Astrocyte of the cerebellum (primary cell): ENCODE measurements around the gene TRAM2.

Source experiments
- DNase-seq: peaks from one replicate; pipeline ENCODE4 v3.0.0-alpha.2; 2011; ENCODE audit warnings: low read depth
- H3K4me3 ChIP-seq: 2 replicates; pipeline ENCODE4 v1.5.1; 2011; ENCODE audit warnings: mild to moderate bottlenecking, low read depth, low read length, moderate library complexity
- CTCF ChIP-seq: IDR thresholded peaks from 2 replicates; pipeline ENCODE4 v1.5.1; 2012; ENCODE audit warnings: low read length, low read depth, moderate library complexity, mild to moderate bottlenecking; ENCODE audit errors: missing control alignments
- in situ Hi-C: cut with HindIII; loops from 2 replicates; pipeline ENCODE4 v1.10.0; 2017; ENCODE audit warnings: low sequenced_read_pairs

Gene TRAM2

GRCh38 chr6:52495922-52496321 lies 80.9 kb downstream of the TRAM2 start:
- no peak for TF ChIP-seq CTCF
- no peak for DNase-seq
- H3K4me3 ChIP-seq, result no peak overlapping the region
- in situ Hi-C loops, result no loop called here

GRCh38 chr6:52494298-52495072 lies 82.4 kb downstream of the TRAM2 start:
- H3K4me3 ChIP-seq, result no peak overlapping the region
- no peak for TF ChIP-seq CTCF
- in situ Hi-C loops, result no loop called here
- DNase-seq, result no peak

GRCh38 chr6:52493669-52494068 lies 83.2 kb downstream of the TRAM2 start:
- in situ Hi-C loops, result no loop called here
- no peak overlapping the region for H3K4me3 ChIP-seq
- DNase-seq, result no peak
- no peak for TF ChIP-seq CTCF

GRCh38 chr6:52491203-52492069 lies 85.4 kb downstream of the TRAM2 start:
- no peak for TF ChIP-seq CTCF
- H3K4me3 ChIP-seq, result no peak overlapping the region
- no peak for DNase-seq
- in situ Hi-C loops, result no loop called here

GRCh38 chr6:52489881-52490280 lies 87.0 kb downstream of the TRAM2 start:
- no peak for TF ChIP-seq CTCF
- no peak for DNase-seq
- in situ Hi-C loops, result no loop called here
- no peak overlapping the region for H3K4me3 ChIP-seq

GRCh38 chr6:52483671-52484003 lies 93.2 kb downstream of the TRAM2 start:
- in situ Hi-C loops, result no loop called here
- no peak overlapping the region for H3K4me3 ChIP-seq
- no peak for TF ChIP-seq CTCF
- no peak for DNase-seq
